ENCODE results near the gene ZBTB25. TPM values are rescaled to one million over a fixed set of nuclear protein-coding genes. Genes with fewer than 3 reads are reported as not detected.
"Not testable (repeated sequence)": the region's sequence is repeated elsewhere in the genome, so short reads cannot be mapped to it uniquely, and the experiment has no call there.

The ZBTB25 gene
- total RNA-seq, 1 experiment from 2014 or later: 10.0 TPM

- ChIA-PET CTCF (no interaction called here), POLR2A (no interaction called here)
- H3K36me3 Mint-ChIP-seq (ENCODE audit: insufficient read depth, unreplicated experiment): no peaks in the 10 kb centered on the region
- Histone ChIP-seq H3K9me3 (no peaks in the 10 kb centered on the region), H3K4me3 (ENCODE audit: low read depth, low read length) (no peak overlapping the region), H3K27me3 (replicated peaks; ENCODE audit: control insufficient read depth, insufficient read depth, low read length) (no peaks in the 10 kb centered on the region), H3K4me1 (no peaks in the 10 kb centered on the region), H3K36me3 (ENCODE audit: control insufficient read depth, insufficient read depth, low read length) (no peaks in the 10 kb centered on the region)
- no TSS peak for BruUV-seq (replicated peaks)
- no peak overlapping the region for H3K4me3 Mint-ChIP-seq (ENCODE audit: unreplicated experiment)
- no peaks in the 10 kb centered on the region for H3K27me3 Mint-ChIP-seq (ENCODE audit: insufficient read depth, unreplicated experiment)
- H3K9me3 Mint-ChIP-seq (ENCODE audit: unreplicated experiment): no peaks in the 10 kb centered on the region
- intact Hi-C loops (cut with micrococcal nuclease; ENCODE audit: unreplicated experiment): no loop called here
- no peaks in the 10 kb centered on the region for H3K4me1 Mint-ChIP-seq (ENCODE audit: low read depth, unreplicated experiment)
- TF ChIP-seq, protein P1, sequence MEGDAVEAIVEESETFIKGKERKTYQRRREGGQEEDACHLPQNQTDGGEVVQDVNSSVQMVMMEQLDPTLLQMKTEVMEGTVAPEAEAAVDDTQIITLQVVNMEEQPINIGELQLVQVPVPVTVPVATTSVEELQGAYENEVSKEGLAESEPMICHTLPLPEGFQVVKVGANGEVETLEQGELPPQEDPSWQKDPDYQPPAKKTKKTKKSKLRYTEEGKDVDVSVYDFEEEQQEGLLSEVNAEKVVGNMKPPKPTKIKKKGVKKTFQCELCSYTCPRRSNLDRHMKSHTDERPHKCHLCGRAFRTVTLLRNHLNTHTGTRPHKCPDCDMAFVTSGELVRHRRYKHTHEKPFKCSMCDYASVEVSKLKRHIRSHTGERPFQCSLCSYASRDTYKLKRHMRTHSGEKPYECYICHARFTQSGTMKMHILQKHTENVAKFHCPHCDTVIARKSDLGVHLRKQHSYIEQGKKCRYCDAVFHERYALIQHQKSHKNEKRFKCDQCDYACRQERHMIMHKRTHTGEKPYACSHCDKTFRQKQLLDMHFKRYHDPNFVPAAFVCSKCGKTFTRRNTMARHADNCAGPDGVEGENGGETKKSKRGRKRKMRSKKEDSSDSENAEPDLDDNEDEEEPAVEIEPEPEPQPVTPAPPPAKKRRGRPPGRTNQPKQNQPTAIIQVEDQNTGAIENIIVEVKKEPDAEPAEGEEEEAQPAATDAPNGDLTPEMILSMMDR (IDR thresholded peaks at IDR 0.05; ENCODE audit: insufficient read depth in 1 of 2, low read depth in 1 of 2, low read length in 1 of 2, severe bottlenecking in 1 of 2, unreplicated experiment in 1 of 2): no peak
- H3K27ac Mint-ChIP-seq (ENCODE audit: unreplicated experiment): no peak overlapping the region
- no peak for DNase-seq
Measured at GRCh38 chr14:64518229-64518628, 14.6 kb upstream of the ZBTB25 start.

DNA sequence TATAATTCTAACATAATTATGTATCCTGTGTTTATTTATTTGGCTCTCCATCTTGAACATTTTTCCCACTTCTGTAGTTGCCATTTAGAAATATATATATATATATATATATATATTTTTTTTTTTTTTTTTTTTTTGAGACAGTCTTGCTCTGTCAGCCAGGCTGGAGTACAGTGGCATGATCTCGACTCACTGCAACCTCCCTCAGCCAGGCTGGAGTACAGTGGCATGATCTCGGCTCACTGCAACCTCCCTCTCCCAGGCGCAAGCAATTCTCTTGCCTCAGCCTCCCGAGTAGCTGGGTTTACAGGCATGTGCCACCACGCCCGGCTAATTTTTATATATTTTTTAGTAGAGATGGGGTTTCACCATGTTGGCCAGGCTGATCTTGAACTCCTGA is 14.0 kb upstream of the ZBTB25 start:
- H3K36me3 Mint-ChIP-seq (ENCODE audit: insufficient read depth, unreplicated experiment); H3K9me3 Mint-ChIP-seq (ENCODE audit: unreplicated experiment); BruUV-seq (replicated peaks); H3K27me3 ChIP-seq (replicated peaks; ENCODE audit: control insufficient read depth, insufficient read depth, low read length); DNase-seq; H3K27me3 Mint-ChIP-seq (ENCODE audit: insufficient read depth, unreplicated experiment); H3K9me3 ChIP-seq; H3K27ac Mint-ChIP-seq (ENCODE audit: unreplicated experiment); H3K4me3 ChIP-seq (ENCODE audit: low read depth, low read length); H3K4me1 Mint-ChIP-seq (ENCODE audit: low read depth, unreplicated experiment); CTCF ChIA-PET; H3K4me1 ChIP-seq; H3K4me3 Mint-ChIP-seq (ENCODE audit: unreplicated experiment); intact Hi-C loops (cut with micrococcal nuclease; ENCODE audit: unreplicated experiment); H3K36me3 ChIP-seq (ENCODE audit: control insufficient read depth, insufficient read depth, low read length); POLR2A ChIA-PET: not testable (repeated sequence)

DNA sequence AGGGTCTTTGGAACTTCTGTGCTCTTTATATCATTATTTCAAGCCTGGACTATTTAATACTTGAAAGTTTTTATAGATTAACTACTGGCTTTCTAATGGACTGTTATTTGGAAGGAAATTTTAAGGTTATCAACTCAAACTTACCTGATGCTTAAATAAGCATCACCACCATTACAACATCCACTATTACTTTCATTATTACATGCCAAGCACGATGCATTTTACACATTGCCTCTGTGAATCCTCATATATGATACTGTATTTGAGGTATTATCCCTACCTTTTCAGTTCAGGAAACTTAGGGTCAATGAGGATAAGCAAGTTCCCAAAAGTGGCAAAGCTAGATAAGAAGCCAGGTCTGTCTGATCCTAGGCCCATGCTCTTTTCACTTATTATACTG is 13.3 kb upstream of the ZBTB25 start:
- Histone ChIP-seq H3K4me3 (ENCODE audit: low read depth, low read length) (no peak overlapping the region), H3K9me3 (no peaks in the 10 kb centered on the region), H3K27me3 (replicated peaks; ENCODE audit: control insufficient read depth, insufficient read depth, low read length) (no peaks in the 10 kb centered on the region), H3K36me3 (ENCODE audit: control insufficient read depth, insufficient read depth, low read length) (no peaks in the 10 kb centered on the region), H3K4me1 (no peaks in the 10 kb centered on the region)
- DNase-seq: no peak
- no peaks in the 10 kb centered on the region for H3K4me1 Mint-ChIP-seq (ENCODE audit: low read depth, unreplicated experiment)
- no peak overlapping the region for H3K27ac Mint-ChIP-seq (ENCODE audit: unreplicated experiment)
- no TSS peak for BruUV-seq (replicated peaks)
- H3K36me3 Mint-ChIP-seq (ENCODE audit: insufficient read depth, unreplicated experiment): no peaks in the 10 kb centered on the region
- CTCF ChIA-PET: no interaction called here
- H3K27me3 Mint-ChIP-seq (ENCODE audit: insufficient read depth, unreplicated experiment): no peaks in the 10 kb centered on the region
- TF ChIP-seq, protein P1 (IDR thresholded peaks at IDR 0.05; ENCODE audit: insufficient read depth in 1 of 2, low read depth in 1 of 2, low read length in 1 of 2, severe bottlenecking in 1 of 2, unreplicated experiment in 1 of 2): no peak
- H3K4me3 Mint-ChIP-seq (ENCODE audit: unreplicated experiment): no peak overlapping the region
- intact Hi-C loops (cut with micrococcal nuclease; ENCODE audit: unreplicated experiment): no loop called here
- POLR2A ChIA-PET: no interaction called here
- no peaks in the 10 kb centered on the region for H3K9me3 Mint-ChIP-seq (ENCODE audit: unreplicated experiment)

GRCh38 chr14:64515053-64515452 is 11.4 kb upstream of the ZBTB25 start:
- no peak for DNase-seq
- H3K9me3 ChIP-seq: no peaks in the 10 kb centered on the region
- no peak overlapping the region for H3K4me3 Mint-ChIP-seq (ENCODE audit: unreplicated experiment)
- BruUV-seq (replicated peaks): no TSS peak
- H3K9me3 Mint-ChIP-seq (ENCODE audit: unreplicated experiment): no peaks in the 10 kb centered on the region
- H3K36me3 ChIP-seq (ENCODE audit: control insufficient read depth, insufficient read depth, low read length): no peaks in the 10 kb centered on the region
- CTCF ChIA-PET: interaction anchor here (0.6 to 0.7 kb wide), 2 partner anchors 25 to 173 kb away, joined by 3 to 5 read pairs; partner anchors contain the start of gene HSPA2
- H3K27me3 Mint-ChIP-seq (ENCODE audit: insufficient read depth, unreplicated experiment): no peaks in the 10 kb centered on the region
- no peak overlapping the region for H3K27ac Mint-ChIP-seq (ENCODE audit: unreplicated experiment)
- intact Hi-C loops (cut with micrococcal nuclease; ENCODE audit: unreplicated experiment): no loop called here
- H3K27me3 ChIP-seq (replicated peaks; ENCODE audit: control insufficient read depth, insufficient read depth, low read length): no peaks in the 10 kb centered on the region
- H3K4me1 Mint-ChIP-seq (ENCODE audit: low read depth, unreplicated experiment): peaks cover 10% of the 10 kb centered on the region
- H3K4me3 ChIP-seq (ENCODE audit: low read depth, low read length): no peak overlapping the region
- POLR2A ChIA-PET: interaction anchor here (0.6 kb wide), 1 partner anchor 400 kb away, joined by 6 read pairs; no protein-coding TSS in a partner anchor
- peaks cover 6% of the 10 kb centered on the region for H3K4me1 ChIP-seq
- TF ChIP-seq, protein P1 (IDR thresholded peaks at IDR 0.05; ENCODE audit: insufficient read depth in 1 of 2, low read depth in 1 of 2, low read length in 1 of 2, severe bottlenecking in 1 of 2, unreplicated experiment in 1 of 2): no peak
- no peaks in the 10 kb centered on the region for H3K36me3 Mint-ChIP-seq (ENCODE audit: insufficient read depth, unreplicated experiment)

All from Caco-2 (cell line).